Endothelial cell of umbilical vein (primary cell): Measurements from ENCODE around the gene PCMTD2.

Experiments used
- EZH2 ChIP-seq: IDR thresholded peaks from 2 replicates; pipeline ENCODE4 v1.6.1; 2012; ENCODE audit warnings: borderline replicate concordance, low read depth, mild to moderate bottlenecking, moderate library complexity, low read length, inconsistent platforms; ENCODE audit not compliant: severe bottlenecking
- JUN ChIP-seq: IDR thresholded peaks from 2 replicates; pipeline ENCODE4 v1.6.1; 2011; ENCODE audit warnings: borderline replicate concordance, low read depth; ENCODE audit not compliant: insufficient read length, insufficient read depth
- POLR2AphosphoS5 ChIP-seq: IDR thresholded peaks from 2 replicates; pipeline ENCODE4 v1.6.1; 2012; ENCODE audit warnings: low read depth, mild to moderate bottlenecking, control low read depth, low read length, moderate library complexity; ENCODE audit not compliant: insufficient read depth
- TF ChIP-seq, protein P1 (sequence below), 2 donors: IDR thresholded peaks; 1 replicate in 1 of 2; 2 replicates in 1 of 2; pipeline ENCODE4 v1.5.1; 2011; ENCODE audit warnings: low read length in 2 of 2, mild to moderate bottlenecking in 2 of 2, moderate library complexity in 2 of 2, control low read depth in 1 of 2, inconsistent platforms in 1 of 2, low read depth in 1 of 2; ENCODE audit not compliant: insufficient read depth in 1 of 2; ENCODE audit errors: extremely low read depth in 1 of 2

DNA sequence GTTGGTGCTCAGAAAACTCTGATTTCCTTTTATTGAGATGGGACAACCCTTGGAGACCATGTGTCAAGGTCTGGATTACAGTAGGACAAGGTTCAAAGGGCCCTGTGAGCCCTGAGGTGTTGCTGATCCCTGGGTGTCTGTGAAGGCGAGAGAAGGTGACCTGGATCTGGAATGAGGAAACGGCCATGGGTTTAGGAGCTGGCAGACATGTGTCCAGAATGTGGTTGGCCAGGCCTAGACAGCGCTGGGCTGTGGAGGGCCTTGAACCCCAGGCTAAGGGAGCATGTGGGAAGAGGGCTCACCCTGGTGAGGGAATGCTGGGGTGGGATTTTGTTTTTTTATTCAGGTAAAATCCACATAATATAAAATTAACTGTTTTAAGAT is 24.9 kb downstream of the PCMTD2 start:
- TF ChIP-seq EZH2 (no peak), JUN (no peak), POLR2AphosphoS5 (no peak)
- TF ChIP-seq, protein P1, sequence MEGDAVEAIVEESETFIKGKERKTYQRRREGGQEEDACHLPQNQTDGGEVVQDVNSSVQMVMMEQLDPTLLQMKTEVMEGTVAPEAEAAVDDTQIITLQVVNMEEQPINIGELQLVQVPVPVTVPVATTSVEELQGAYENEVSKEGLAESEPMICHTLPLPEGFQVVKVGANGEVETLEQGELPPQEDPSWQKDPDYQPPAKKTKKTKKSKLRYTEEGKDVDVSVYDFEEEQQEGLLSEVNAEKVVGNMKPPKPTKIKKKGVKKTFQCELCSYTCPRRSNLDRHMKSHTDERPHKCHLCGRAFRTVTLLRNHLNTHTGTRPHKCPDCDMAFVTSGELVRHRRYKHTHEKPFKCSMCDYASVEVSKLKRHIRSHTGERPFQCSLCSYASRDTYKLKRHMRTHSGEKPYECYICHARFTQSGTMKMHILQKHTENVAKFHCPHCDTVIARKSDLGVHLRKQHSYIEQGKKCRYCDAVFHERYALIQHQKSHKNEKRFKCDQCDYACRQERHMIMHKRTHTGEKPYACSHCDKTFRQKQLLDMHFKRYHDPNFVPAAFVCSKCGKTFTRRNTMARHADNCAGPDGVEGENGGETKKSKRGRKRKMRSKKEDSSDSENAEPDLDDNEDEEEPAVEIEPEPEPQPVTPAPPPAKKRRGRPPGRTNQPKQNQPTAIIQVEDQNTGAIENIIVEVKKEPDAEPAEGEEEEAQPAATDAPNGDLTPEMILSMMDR (IDR thresholded peaks at IDR 0.05; ENCODE audit: extremely low read depth in 1 of 2, insufficient read depth in 1 of 2, low read depth in 1 of 2, low read length in 2 of 2): no peak
